Calu3 (cell line): ENCODE results near the gene TTLL11. TPM values are rescaled to one million over a fixed set of nuclear protein-coding genes. Genes with fewer than 3 reads are reported as not detected.
A peak's percentile ranks its signal among the peaks of the same experiment; 100 is the strongest.

Source experiments
- Bru-seq: library from RNA; stranded (reverse); fragments of 400-500 nt; gene quantifications from one replicate; lab custom pipeline; 2021; lab: Mats Ljungman, UMichigan
- BruChase-seq, 2 experiments: library from RNA; stranded (reverse); fragments of 400-500 nt; gene quantifications; one replicate each; lab custom pipeline; 2021; lab: Mats Ljungman, UMichigan
- BruUV-seq: library from RNA; stranded (reverse); fragments of 400-500 nt; replicated peaks from 2 replicates; lab custom pipeline; 2021; lab: Mats Ljungman, UMichigan
- CTCF ChIA-PET: fragments of 300-600 bp; sonication (Branson Sonifier 250); formaldehyde crosslinking; loops from one replicate; lab custom pipeline; 2022; ENCODE audit warnings: antibody characterized with exemption; lab: Charles Lee
- DNase-seq: peaks from one replicate; pipeline ENCODE4 v3.0.0; 2022
- H3K27ac Mint-ChIP-seq: one replicate; pipeline ENCODE4 v1.8.0; 2022; ENCODE audit warnings: mixed read lengths; ENCODE audit not compliant: unreplicated experiment
- H3K27me3 Mint-ChIP-seq: one replicate; pipeline ENCODE4 v1.8.0; 2022; ENCODE audit warnings: mixed read lengths; ENCODE audit not compliant: unreplicated experiment
- H3K36me3 Mint-ChIP-seq: one replicate; pipeline ENCODE4 v1.8.0; 2022; ENCODE audit warnings: mild to moderate bottlenecking, moderate library complexity, mixed read lengths; ENCODE audit not compliant: insufficient read depth, unreplicated experiment
- H3K4me1 Mint-ChIP-seq: one replicate; pipeline ENCODE4 v1.8.0; 2022; ENCODE audit warnings: mild to moderate bottlenecking, low read depth, mixed read lengths; ENCODE audit not compliant: unreplicated experiment
- H3K4me3 Mint-ChIP-seq: one replicate; pipeline ENCODE4 v1.8.0; 2022; ENCODE audit warnings: mild to moderate bottlenecking, low read depth, moderate library complexity, mixed read lengths; ENCODE audit not compliant: unreplicated experiment
- H3K9me3 Mint-ChIP-seq: one replicate; pipeline ENCODE4 v1.8.0; 2022; ENCODE audit warnings: low read depth, mixed read lengths; ENCODE audit not compliant: unreplicated experiment
- CTCF ChIP-seq: fragments of 200-600 bp; IDR thresholded peaks from one replicate; pipeline ENCODE4 v1.8.0; 2022; ENCODE audit warnings: antibody characterized with exemption; ENCODE audit not compliant: unreplicated experiment
- intact Hi-C: fragments of 100-400 bp; cut with micrococcal nuclease; formaldehyde crosslinking; loops from one replicate; pipeline ENCODE4 v1.10.0; 2022; ENCODE audit not compliant: unreplicated experiment
- long read RNA-seq: library from polyadenylated mRNA; stranded (forward); transcript quantifications from one replicate; pipeline ENCODE4 v2.0.0, GENCODE V29; 2022
- total RNA-seq: library from RNA; stranded (reverse); gene quantifications from 2 replicates; pipeline ENCODE4 v1.2.3, GENCODE V29; 2022

The TTLL11 gene
- 10.4 and 10.5 TPM in 2 replicates for total RNA-seq
- percentile 54 among the genes with signal in this experiment for Bru-seq, nascent RNA
- BruChase-seq, experiment 1, labeled RNA remaining after a 6-hour chase = percentile 43 among the genes with signal in this experiment
- BruChase-seq, experiment 2, labeled RNA remaining after a 2-hour chase = percentile 40 among the genes with signal in this experiment
- long read RNA-seq, partial matches to known transcripts = 1 of 5 reads
- long read RNA-seq, other reads (novel, unspliced or antisense) = 4 of 5 reads

- H3K9me3 Mint-ChIP-seq = no peaks in the 10 kb centered on the region
- TF ChIP-seq CTCF = no peak
- H3K27me3 Mint-ChIP-seq = peaks cover 38% of the 10 kb centered on the region
- peak within 1 kb of the TSS; percentile 83 for H3K4me3 Mint-ChIP-seq
- intact Hi-C loops = loop anchor here (10.0 kb wide), 1 partner anchor 548 kb away; no protein-coding TSS in a partner anchor
- BruUV-seq = no TSS peak
- H3K36me3 Mint-ChIP-seq = peaks cover 19% of the 10 kb centered on the region
- DNase-seq = peak; percentile 92
- peak within 1 kb of the TSS; percentile 57 for H3K27ac Mint-ChIP-seq
- H3K4me1 Mint-ChIP-seq = peaks cover 20% of the 10 kb centered on the region
- CTCF ChIA-PET = no interaction called here
Observed at GRCh38 chr9:122092611-122093506, at the start of gene TTLL11. Gene TTLL11 (minus strand): TSS chr9:122093308. CDS start chr9:122093148, 160 bp downstream.

- peaks cover 11% of the 10 kb centered on the region for H3K4me1 Mint-ChIP-seq
- no peak overlapping the region for H3K4me3 Mint-ChIP-seq
- CTCF ChIA-PET = no interaction called here
- no peak for DNase-seq
- no peak overlapping the region for H3K27ac Mint-ChIP-seq
- no TSS peak for BruUV-seq
- no peaks in the 10 kb centered on the region for H3K27me3 Mint-ChIP-seq
- intact Hi-C loops = loop anchor here (10.0 kb wide), 1 partner anchor 123 kb away; the partner anchor contains the start of genes MRRF and RBM18
- no peak for TF ChIP-seq CTCF
- H3K36me3 Mint-ChIP-seq = peaks cover 8% of the 10 kb centered on the region
- no peaks in the 10 kb centered on the region for H3K9me3 Mint-ChIP-seq
Observed at GRCh38 chr9:122141671-122142070, 48.6 kb upstream of the TTLL11 start.

GRCh38 chr9:122140368-122141193 is 47.5 kb upstream of the TTLL11 start:
- TF ChIP-seq CTCF = no peak
- Mint-ChIP-seq H3K27me3 (no peaks in the 10 kb centered on the region), H3K36me3 (peaks cover 8% of the 10 kb centered on the region), H3K4me3 (no peak overlapping the region), H3K9me3 (no peaks in the 10 kb centered on the region), H3K4me1 (peaks cover 11% of the 10 kb centered on the region), H3K27ac (no peak overlapping the region)
- intact Hi-C loops = loop anchor here (10.0 kb wide), 1 partner anchor 124 kb away; the partner anchor contains the start of genes MRRF and RBM18
- DNase-seq = no peak
- BruUV-seq = no TSS peak
- CTCF ChIA-PET = no interaction called here
